Loucy (cell line): ENCODE results near the gene NUP35.

Experiments used
- CTCF ChIP-seq: fragments of 200-600 bp; sonication (generic); conservative IDR thresholded peaks from 2 replicates; pipeline ENCODE4 v1.5.1; 2014; ENCODE audit warnings: mild to moderate bottlenecking, antibody characterized with exemption, low read length
- EZH2phosphoT487 ChIP-seq: fragments of 200-600 bp; IDR thresholded peaks from 2 replicates; pipeline ENCODE4 v1.6.1; 2018; ENCODE audit warnings: antibody characterized with exemption, mild to moderate bottlenecking, moderate library complexity, borderline replicate concordance

DNA sequence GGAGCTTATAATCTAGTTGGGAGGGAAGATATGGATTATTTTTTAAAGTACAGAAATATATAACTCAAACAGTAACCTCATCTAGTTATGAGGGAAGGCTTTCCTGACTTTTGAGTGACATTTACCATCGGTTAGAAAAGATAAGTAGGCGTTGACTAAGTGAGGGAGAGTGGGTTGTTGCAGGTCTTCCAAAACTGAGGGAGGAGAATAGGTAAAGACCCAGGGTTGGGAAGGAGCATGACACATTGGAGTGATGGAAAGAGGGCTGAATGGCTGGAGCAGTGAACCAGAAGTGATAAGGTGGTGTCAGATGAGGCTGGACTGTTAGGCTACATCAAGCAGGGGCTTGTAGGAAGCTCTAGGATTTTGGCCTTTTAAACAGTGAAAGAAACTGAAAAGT is 10.6 kb upstream of the NUP35 start:
- no peak for TF ChIP-seq CTCF
- no peak for TF ChIP-seq EZH2phosphoT487
